ENCODE data around the gene N4BP2.

The N4BP2 gene

DNA sequence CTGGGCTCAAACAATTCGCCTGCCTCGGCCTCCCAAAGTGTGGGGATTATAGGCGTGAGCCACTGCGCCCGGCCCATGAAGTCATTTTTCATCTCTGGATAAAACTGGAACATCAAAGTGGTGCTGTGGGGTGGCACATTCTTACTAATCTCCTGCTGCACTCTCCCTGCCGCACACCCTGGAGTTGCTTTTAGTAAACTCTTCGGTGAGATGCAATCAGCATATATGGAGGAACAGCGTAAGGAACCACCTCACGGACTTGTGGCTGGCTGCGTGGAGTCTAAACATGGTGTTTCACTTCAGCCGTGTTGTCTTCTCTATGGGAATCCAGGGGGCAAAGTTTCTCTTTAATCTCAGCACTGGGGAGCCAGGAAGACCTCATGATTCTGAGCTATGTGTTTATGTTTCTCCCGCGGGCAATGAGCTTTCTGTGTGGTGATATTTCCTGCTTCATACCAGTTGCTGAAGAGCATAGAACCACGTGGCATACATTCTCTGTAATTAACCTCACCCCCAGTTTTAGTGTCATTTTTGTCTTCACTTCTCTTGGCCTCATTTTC is 138.0 kb downstream of the N4BP2 start:
- TF ChIP-seq, protein P1, sequence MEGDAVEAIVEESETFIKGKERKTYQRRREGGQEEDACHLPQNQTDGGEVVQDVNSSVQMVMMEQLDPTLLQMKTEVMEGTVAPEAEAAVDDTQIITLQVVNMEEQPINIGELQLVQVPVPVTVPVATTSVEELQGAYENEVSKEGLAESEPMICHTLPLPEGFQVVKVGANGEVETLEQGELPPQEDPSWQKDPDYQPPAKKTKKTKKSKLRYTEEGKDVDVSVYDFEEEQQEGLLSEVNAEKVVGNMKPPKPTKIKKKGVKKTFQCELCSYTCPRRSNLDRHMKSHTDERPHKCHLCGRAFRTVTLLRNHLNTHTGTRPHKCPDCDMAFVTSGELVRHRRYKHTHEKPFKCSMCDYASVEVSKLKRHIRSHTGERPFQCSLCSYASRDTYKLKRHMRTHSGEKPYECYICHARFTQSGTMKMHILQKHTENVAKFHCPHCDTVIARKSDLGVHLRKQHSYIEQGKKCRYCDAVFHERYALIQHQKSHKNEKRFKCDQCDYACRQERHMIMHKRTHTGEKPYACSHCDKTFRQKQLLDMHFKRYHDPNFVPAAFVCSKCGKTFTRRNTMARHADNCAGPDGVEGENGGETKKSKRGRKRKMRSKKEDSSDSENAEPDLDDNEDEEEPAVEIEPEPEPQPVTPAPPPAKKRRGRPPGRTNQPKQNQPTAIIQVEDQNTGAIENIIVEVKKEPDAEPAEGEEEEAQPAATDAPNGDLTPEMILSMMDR (IDR thresholded peaks at IDR 0.05; ENCODE audit: low read length, missing control alignments), result no peak
- H3K4me3 ChIP-seq (replicated peaks; ENCODE audit: low read depth, low read length), result no peak overlapping the region
- DNase-seq (ENCODE audit: low read depth), result no peak

DNA sequence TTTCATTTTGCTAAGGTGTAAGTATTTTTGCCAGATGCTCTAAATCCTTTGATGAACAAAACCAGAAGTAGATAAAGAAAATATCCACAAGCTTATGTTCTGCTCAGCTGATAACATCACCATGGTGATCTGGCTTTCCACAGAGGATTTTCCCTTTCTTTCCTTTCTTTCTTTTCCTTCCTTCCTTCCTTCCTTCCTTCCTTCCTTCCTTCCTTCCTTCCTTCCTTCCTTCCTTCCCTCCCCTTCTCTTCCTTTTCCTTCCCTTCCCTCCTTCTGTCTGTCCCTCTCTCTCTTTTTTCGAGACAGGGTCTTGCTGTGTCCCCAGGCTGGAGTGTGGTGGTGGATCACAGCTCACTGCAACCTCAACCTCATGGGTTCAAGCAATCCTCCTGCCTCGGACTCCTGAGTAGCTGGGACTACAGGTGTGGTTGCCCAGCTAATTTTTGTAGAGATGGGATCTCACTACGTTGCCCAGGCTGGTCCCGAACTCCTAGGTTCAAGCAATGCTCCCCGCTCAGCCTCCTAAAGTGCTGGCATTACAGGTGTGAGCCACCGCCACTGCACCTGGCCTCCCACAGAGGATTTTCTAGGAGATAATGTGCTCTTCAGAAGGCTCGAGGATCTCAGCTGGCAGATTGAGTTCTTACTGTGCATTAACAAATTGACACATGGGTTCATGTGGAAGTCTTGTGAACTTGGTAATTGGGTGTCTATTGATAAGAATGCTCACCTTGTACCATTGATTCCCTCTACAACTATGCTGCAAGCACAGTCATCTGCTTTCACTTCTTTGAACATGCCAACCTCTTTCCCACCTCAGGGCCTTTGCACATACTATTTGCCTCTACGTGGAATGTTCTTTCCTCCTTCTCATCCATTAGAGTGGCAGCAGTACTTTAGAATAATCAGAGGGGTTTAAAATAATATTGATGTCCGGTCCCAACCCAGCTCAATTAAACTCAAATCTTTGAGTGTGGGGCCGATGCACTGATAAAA is 138.8 kb downstream of the N4BP2 start:
- TF ChIP-seq, protein P1 (IDR thresholded peaks at IDR 0.05; ENCODE audit: low read length, missing control alignments), result no peak
- no peak overlapping the region for H3K4me3 ChIP-seq (replicated peaks; ENCODE audit: low read depth, low read length)
- DNase-seq (ENCODE audit: low read depth), result no peak

DNA sequence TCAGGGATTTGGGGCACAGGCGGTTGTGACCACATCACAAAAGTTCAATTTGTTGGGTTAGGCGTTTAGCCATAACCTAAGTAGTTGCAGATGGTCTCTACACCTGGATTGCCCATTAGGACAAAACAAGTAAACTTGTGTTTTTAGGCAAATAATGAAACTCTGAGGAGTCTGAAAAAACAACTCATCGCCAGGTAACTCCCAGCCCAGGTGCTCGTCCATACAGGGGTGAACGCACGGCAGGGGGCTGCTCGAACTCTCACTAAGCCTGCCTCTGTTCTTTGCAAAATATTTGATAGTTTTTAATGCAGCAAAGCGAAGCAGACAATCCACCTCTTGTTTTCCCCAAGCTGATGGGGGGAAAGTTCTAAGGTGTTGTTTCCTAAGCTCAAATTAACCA is 139.6 kb downstream of the N4BP2 start:
- DNase-seq (ENCODE audit: low read depth), result no peak
- no peak overlapping the region for H3K4me3 ChIP-seq (replicated peaks; ENCODE audit: low read depth, low read length)

DNA sequence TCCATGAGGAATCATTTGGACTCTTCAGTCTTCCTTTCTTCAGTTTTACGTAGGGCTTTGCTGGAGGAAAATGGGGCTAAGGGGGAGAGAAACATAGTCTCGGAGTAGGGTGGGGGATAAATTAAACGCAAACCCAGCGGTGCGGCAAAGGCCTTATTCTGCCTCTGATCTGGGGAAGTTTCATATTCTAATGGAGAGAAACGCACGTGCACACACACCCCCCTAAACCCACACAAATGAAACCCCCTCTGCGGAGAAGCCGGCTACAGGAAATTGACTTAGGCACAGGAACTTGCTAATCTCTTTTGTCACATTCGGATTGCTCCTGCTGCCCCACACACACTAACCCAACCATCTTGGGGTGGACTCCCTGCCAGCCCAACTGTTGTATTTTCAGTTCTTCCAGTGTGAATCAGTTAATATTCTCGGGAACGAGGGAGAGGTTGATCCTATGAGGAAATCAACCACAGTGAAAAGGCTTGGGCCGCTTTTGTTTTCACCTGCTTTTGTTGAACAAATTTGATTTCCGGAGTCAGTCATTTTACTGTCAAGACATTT is 140.2 kb downstream of the N4BP2 start, which contains the start of gene RHOH:
TSS of gene RHOH (plus strand) at position 308 of the 558 bp plus-strand sequence. CDS start 46,356 bp downstream, outside the sequence.
- no peak within 1 kb of the TSS for H3K4me3 ChIP-seq (replicated peaks; ENCODE audit: low read depth, low read length)

More for the DNA sequence above, 139.6 kb downstream of the N4BP2 start:
- TF ChIP-seq, protein P1 (IDR thresholded peaks at IDR 0.05; ENCODE audit: low read length, missing control alignments), result no peak

DNA sequence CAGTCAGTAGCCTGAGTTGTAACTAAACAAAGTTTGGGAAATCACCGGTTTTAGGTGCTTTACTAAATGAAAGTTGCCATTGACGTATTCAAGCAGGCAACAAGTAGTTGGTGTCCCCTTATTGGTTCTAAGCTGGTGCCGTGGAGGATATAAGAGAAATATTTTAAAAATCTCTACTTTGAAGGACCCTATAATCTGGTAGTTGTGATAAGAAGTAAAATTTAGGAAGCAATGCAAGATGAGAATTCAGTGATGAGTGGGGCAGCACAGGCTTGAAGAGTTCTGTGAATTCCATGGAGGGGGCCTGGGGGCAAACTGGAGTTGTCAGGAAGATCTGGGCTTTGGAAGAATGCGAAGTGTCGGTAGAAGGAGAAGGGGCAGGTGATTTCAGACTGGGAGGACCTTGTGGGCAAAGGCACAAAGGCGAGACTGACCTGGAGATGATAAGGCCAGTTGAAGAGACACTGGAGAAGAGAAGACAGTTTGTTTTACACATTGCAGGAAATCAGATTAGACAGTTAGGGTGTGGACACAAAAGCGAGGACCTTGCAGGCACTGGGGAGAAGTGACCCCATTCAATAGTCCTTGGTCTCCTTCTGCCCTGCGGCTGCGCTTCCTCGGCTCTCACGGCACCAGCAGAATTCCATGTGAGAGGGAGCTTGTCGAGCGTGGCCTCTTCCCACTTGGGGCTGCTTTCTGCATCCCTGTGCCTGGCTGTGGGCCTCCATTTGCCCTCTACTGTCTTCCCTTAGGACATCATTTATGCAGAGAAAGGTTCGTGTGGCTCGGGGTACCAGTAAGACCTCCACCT is 141.4 kb downstream of the N4BP2 start:
- DNase-seq (ENCODE audit: low read depth), result no peak
- TF ChIP-seq, protein P1 (IDR thresholded peaks at IDR 0.05; ENCODE audit: low read length, missing control alignments), result no peak
- no peak overlapping the region for H3K4me3 ChIP-seq (replicated peaks; ENCODE audit: low read depth, low read length)

More for the DNA sequence above, 140.2 kb downstream of the N4BP2 start, which contains the start of gene RHOH:
- TF ChIP-seq, protein P1 (IDR thresholded peaks at IDR 0.05; ENCODE audit: low read length, missing control alignments), result no peak
- no peak for DNase-seq (ENCODE audit: low read depth)

DNA sequence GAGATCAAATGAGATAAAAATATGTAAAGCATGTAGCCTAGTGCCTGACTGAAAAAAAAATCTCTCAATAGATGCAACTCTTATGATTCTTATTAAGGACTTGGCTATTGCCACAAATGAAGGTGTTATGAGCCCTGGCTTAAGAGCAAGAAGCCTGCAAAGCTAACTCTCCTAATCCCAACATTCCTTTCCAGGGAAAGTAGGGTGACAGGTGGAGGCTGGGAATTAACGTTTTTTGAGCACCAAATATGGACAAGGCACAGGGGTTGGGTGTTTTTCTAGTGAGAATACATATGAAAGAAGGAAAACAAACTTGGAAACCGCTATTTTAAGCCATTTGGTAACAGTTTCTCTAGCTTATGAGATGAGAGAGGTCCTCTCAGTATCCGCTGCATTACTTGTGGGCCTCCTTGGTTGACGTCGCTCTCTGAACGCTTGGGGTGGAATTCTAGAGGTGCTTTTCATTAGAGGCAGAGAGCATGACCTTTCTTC is 142.6 kb downstream of the N4BP2 start:
- DNase-seq (ENCODE audit: low read depth), result no peak
- TF ChIP-seq, protein P1 (IDR thresholded peaks at IDR 0.05; ENCODE audit: low read length, missing control alignments), result no peak
- H3K4me3 ChIP-seq (replicated peaks; ENCODE audit: low read depth, low read length), result no peak overlapping the region
